PC-9 (cell line): ENCODE measurements around the gene CMTM4. TPM values are rescaled to one million over a fixed set of nuclear protein-coding genes. Genes with fewer than 3 reads are reported as not detected.

Experiments used
- BruUV-seq: library from RNA; stranded (reverse); fragments of 400-500 nt; replicated peaks from 2 replicates; lab custom pipeline; 2021; lab: Mats Ljungman, UMichigan
- CTCF ChIA-PET: fragments of 300-600 bp; sonication (Branson Sonifier 250); formaldehyde crosslinking; loops from one replicate; lab custom pipeline; 2022; ENCODE audit warnings: antibody characterized with exemption; lab: Charles Lee
- POLR2A ChIA-PET: fragments of 300-600 bp; sonication (Branson Sonifier 250); formaldehyde crosslinking; loops from one replicate; lab custom pipeline; 2022; ENCODE audit warnings: antibody characterized with exemption; ENCODE audit not compliant: unreplicated experiment; lab: Charles Lee
- DNase-seq, 2 experiments: peaks; one replicate each; pipeline versions ENCODE4 v3.0.0 to v3.0.0-alpha.2; 2015 to 2022; ENCODE audit warnings: mixed read lengths in 1 of 2
- H2AFZ ChIP-seq: fragments of 200-600 bp; sonication (generic); 2 replicates; pipeline ENCODE4 v1.8.1; 2017; ENCODE audit warnings: antibody characterized with exemption
- H3F3A ChIP-seq: fragments of 200-600 bp; sonication (generic); 2 replicates; pipeline ENCODE4 v1.8.1; 2017; ENCODE audit warnings: antibody characterized with exemption, mild to moderate bottlenecking, low read depth; ENCODE audit not compliant: insufficient read depth
- H3K27ac ChIP-seq: fragments of 200-600 bp; sonication (generic); 2 replicates; pipeline ENCODE4 v1.6.1; 2016; ENCODE audit warnings: mixed run types
- H3K27me3 ChIP-seq: fragments of 200-600 bp; sonication (generic); 2 replicates; pipeline ENCODE4 v1.6.1; 2016; ENCODE audit warnings: low read depth, mixed run types; ENCODE audit not compliant: insufficient read depth
- H3K36me3 ChIP-seq: fragments of 200-600 bp; sonication (generic); 2 replicates; pipeline ENCODE4 v1.6.1; 2016; ENCODE audit warnings: low read depth, mixed run types
- H3K4me1 ChIP-seq: fragments of 200-600 bp; sonication (generic); replicated peaks from 2 replicates; pipeline ENCODE4 v1.6.1; 2016; ENCODE audit warnings: mixed run types; ENCODE audit not compliant: insufficient read depth
- H3K4me2 ChIP-seq: fragments of 200-600 bp; sonication (generic); 2 replicates; pipeline ENCODE4 v1.6.1; 2017; ENCODE audit warnings: mixed run types
- H3K4me3 ChIP-seq: fragments of 200-600 bp; sonication (generic); 2 replicates; pipeline ENCODE4 v1.6.1; 2016; ENCODE audit warnings: mixed run types
- H3K79me2 ChIP-seq: fragments of 200-600 bp; sonication (generic); 2 replicates; pipeline ENCODE4 v1.6.1; 2017; ENCODE audit warnings: low read depth, mixed run types
- H3K9me2 ChIP-seq: fragments of 200-600 bp; sonication (generic); 2 replicates; pipeline ENCODE4 v1.8.1; 2017; ENCODE audit warnings: mild to moderate bottlenecking; ENCODE audit not compliant: insufficient read depth
- H3K9me3 ChIP-seq: fragments of 200-600 bp; sonication (generic); 2 replicates; pipeline ENCODE4 v1.8.1; 2016; ENCODE audit warnings: low read depth; ENCODE audit not compliant: insufficient read depth
- H4K20me1 ChIP-seq: fragments of 200-600 bp; sonication (generic); 2 replicates; pipeline ENCODE4 v1.8.1; 2017; ENCODE audit not compliant: insufficient read depth
- CTCF ChIP-seq: fragments of 200-600 bp; sonication (generic); conservative IDR thresholded peaks from 2 replicates; pipeline ENCODE4 v1.6.1; 2017; ENCODE audit warnings: mixed run types, antibody characterized with exemption, mild to moderate bottlenecking, moderate library complexity
- EZH2 ChIP-seq: fragments of 200-600 bp; sonication (generic); IDR thresholded peaks from 2 replicates; pipeline ENCODE4 v1.8.0; 2017; ENCODE audit warnings: antibody characterized with exemption, low read depth
- intact Hi-C: fragments of 100-400 bp; cut with micrococcal nuclease; formaldehyde crosslinking; loops from one replicate; pipeline ENCODE4 v1.10.0; 2022; ENCODE audit not compliant: unreplicated experiment
- total RNA-seq: library from RNA; stranded (reverse); gene quantifications from 2 replicates; pipeline ENCODE4 v1.2.3, GENCODE V29; 2021

CMTM4 gene
- total RNA-seq, 1 experiment from 2014 or later = 81.3 TPM

GRCh38 chr16:66677836-66678235 is 18.7 kb downstream of the CMTM4 start:
- Histone ChIP-seq H3F3A (no peaks in the 10 kb centered on the region; the same call in 1 of the 2 replicates), H3K79me2 (peaks cover 28% of the 10 kb centered on the region), H4K20me1 (no peaks in the 10 kb centered on the region; the same call in 1 of the 2 replicates), H3K4me2 (no peak overlapping the region), H3K4me3 (no peak overlapping the region), H3K36me3 (peaks cover 6% of the 10 kb centered on the region; the same call in 1 of the 2 replicates), H3K9me2 (no peaks in the 10 kb centered on the region), H3K4me1 (peaks cover 6% of the 10 kb centered on the region), H2AFZ (no peak overlapping the region), H3K27me3 (no peaks in the 10 kb centered on the region), H3K9me3 (no peaks in the 10 kb centered on the region), H3K27ac (no peak overlapping the region)
- CTCF ChIA-PET = interaction anchor here (0.5 to 0.7 kb wide), 4 partner anchors 8 to 183 kb away, joined by 3 to 8 read pairs (median 4); no protein-coding TSS in a partner anchor
- TF ChIP-seq EZH2 (no peak), CTCF (no peak)
- intact Hi-C loops = no loop called here
- no peak for DNase-seq
- POLR2A ChIA-PET = no interaction called here
- BruUV-seq = no TSS peak

DNA sequence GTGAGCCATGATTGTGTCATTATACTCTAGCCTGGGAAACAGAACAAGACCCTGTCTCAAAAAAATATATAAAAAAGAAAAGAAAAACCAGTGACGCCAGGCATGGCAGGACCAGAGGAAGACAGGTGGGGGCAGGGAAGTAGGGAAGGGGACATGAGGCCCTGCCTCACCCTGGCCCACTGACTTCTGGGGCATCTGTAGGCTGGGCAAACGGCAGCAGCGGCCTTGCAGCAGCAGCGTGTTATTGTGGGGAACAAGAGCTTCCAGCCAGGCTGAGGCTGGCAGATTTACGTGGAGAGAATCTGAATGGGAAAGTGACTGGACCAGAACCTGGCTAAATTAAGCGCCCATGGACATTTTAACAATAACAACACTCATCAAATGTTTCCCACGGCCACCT is 19.4 kb downstream of the CMTM4 start:
- Histone ChIP-seq H3K4me2 (no peak overlapping the region), H3K27me3 (no peaks in the 10 kb centered on the region), H2AFZ (no peak overlapping the region), H3F3A (no peaks in the 10 kb centered on the region; the same call in 1 of the 2 replicates), H3K4me3 (no peak overlapping the region), H3K9me2 (no peaks in the 10 kb centered on the region), H4K20me1 (no peaks in the 10 kb centered on the region), H3K79me2 (peaks cover 22% of the 10 kb centered on the region), H3K4me1 (peaks cover 6% of the 10 kb centered on the region; the same call in 1 of the 2 replicates), H3K36me3 (peaks cover 6% of the 10 kb centered on the region; the same call in 1 of the 2 replicates), H3K9me3 (no peaks in the 10 kb centered on the region), H3K27ac (no peak overlapping the region)
- DNase-seq = no peak
- CTCF ChIA-PET = no interaction called here
- POLR2A ChIA-PET = no interaction called here
- no peak for TF ChIP-seq CTCF
- no peak for TF ChIP-seq EZH2
- intact Hi-C loops = no loop called here
- no TSS peak for BruUV-seq

DNA sequence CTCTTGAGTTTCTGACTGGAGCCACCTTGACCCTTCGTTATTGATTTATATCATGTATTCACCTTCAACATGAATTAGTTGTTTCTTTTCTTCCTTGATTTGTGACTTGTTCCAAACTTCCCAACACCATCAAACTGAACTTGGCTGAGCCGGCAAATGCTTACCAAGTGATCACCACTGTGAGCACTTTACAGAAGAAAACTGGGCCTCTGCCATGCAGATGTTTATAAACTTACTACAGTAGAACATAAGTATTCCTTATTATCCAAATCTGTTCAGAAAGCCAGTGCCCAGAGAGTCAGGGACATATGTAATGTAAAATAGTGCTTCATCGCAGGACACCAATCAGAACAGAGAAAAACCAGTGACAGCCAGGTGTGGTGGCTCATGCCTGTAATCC is 19.9 kb downstream of the CMTM4 start:
- CTCF ChIA-PET = no interaction called here
- intact Hi-C loops = no loop called here
- H3K79me2 ChIP-seq = peaks cover 16% of the 10 kb centered on the region

More for the DNA sequence above, 19.9 kb downstream of the CMTM4 start:
- Histone ChIP-seq H3K4me2 (no peak overlapping the region), H3K4me1 (peaks cover 1% of the 10 kb centered on the region; the same call in 1 of the 2 replicates), H3K9me3 (no peaks in the 10 kb centered on the region), H3K27ac (no peak overlapping the region), H3K4me3 (no peak overlapping the region), H3F3A (no peaks in the 10 kb centered on the region; the same call in 1 of the 2 replicates), H4K20me1 (no peaks in the 10 kb centered on the region), H2AFZ (no peak overlapping the region), H3K27me3 (no peaks in the 10 kb centered on the region), H3K9me2 (no peaks in the 10 kb centered on the region), H3K36me3 (peaks cover 6% of the 10 kb centered on the region; the same call in 1 of the 2 replicates)
- TF ChIP-seq EZH2 (no peak), CTCF (no peak)
- POLR2A ChIA-PET = no interaction called here
- BruUV-seq = no TSS peak
- DNase-seq = no peak
